HL-60 (cell line): ENCODE results near the gene C1orf53.

Source experiments
- POLR2AphosphoS5 ChIP-seq: IDR thresholded peaks from 2 replicates; pipeline ENCODE4 v1.6.1; 2012; ENCODE audit warnings: low read depth
- REST ChIP-seq: IDR thresholded peaks from 2 replicates; pipeline ENCODE4 v1.6.1; 2012; ENCODE audit warnings: low read depth; ENCODE audit not compliant: insufficient replicate concordance
- SPI1 ChIP-seq: IDR thresholded peaks from 2 replicates; pipeline ENCODE4 v1.6.1; 2012; ENCODE audit warnings: low read depth, mild to moderate bottlenecking, borderline replicate concordance
- TF ChIP-seq, protein P1 (sequence below): IDR thresholded peaks from one replicate; pipeline ENCODE4 v1.5.1; 2011; ENCODE audit warnings: low read length, control low read depth, inconsistent platforms; ENCODE audit not compliant: insufficient read depth

- TF ChIP-seq REST (no peak), SPI1 (no peak), POLR2AphosphoS5 (no peak)
- TF ChIP-seq, protein P1, sequence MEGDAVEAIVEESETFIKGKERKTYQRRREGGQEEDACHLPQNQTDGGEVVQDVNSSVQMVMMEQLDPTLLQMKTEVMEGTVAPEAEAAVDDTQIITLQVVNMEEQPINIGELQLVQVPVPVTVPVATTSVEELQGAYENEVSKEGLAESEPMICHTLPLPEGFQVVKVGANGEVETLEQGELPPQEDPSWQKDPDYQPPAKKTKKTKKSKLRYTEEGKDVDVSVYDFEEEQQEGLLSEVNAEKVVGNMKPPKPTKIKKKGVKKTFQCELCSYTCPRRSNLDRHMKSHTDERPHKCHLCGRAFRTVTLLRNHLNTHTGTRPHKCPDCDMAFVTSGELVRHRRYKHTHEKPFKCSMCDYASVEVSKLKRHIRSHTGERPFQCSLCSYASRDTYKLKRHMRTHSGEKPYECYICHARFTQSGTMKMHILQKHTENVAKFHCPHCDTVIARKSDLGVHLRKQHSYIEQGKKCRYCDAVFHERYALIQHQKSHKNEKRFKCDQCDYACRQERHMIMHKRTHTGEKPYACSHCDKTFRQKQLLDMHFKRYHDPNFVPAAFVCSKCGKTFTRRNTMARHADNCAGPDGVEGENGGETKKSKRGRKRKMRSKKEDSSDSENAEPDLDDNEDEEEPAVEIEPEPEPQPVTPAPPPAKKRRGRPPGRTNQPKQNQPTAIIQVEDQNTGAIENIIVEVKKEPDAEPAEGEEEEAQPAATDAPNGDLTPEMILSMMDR = no peak
Measured at GRCh38 chr1:197922070-197922390, 19.6 kb downstream of the C1orf53 start.
